NT2/D1 (cell line): ENCODE measurements around the gene TSPAN1.

Experiments
- YY1 ChIP-seq: IDR thresholded peaks from 2 replicates; pipeline ENCODE4 v1.6.1; 2011; ENCODE audit not compliant: insufficient read length, insufficient read depth
- ZNF274 ChIP-seq: IDR thresholded peaks from 2 replicates; pipeline ENCODE4 v1.6.1; 2011; ENCODE audit warnings: mild to moderate bottlenecking, low read depth, low read length

GRCh38 chr1:46196609-46197008 lies 21.7 kb downstream of the TSPAN1 start:
- TF ChIP-seq ZNF274, result no peak
- no peak for TF ChIP-seq YY1
